GM18519 (cell line): ENCODE measurements around the gene PTPN5.

Experiments
- ATAC-seq: cut with Tn5 transposase; IDR thresholded peaks from one replicate; pipeline ENCODE4 v1.9.1; 2021; ENCODE audit warnings: mild to moderate bottlenecking, moderate library complexity; ENCODE audit not compliant: unreplicated experiment, low FRiP score

The PTPN5 gene

GRCh38 chr11:18713646-18714442, 77.8 kb downstream of the PTPN5 start:
- ATAC-seq = no peak

GRCh38 chr11:18710545-18710944, 81.1 kb downstream of the PTPN5 start:
- ATAC-seq = no peak

GRCh38 chr11:18709414-18709813, 82.2 kb downstream of the PTPN5 start:
- ATAC-seq = no peak

- ATAC-seq = no peak
Measured at GRCh38 chr11:18707811-18708340, 83.7 kb downstream of the PTPN5 start.

- no peak for ATAC-seq
Measured at GRCh38 chr11:18706330-18707243, 85.0 kb downstream of the PTPN5 start.

GRCh38 chr11:18705651-18706281, 85.8 kb downstream of the PTPN5 start:
- no peak for ATAC-seq

GRCh38 chr11:18704698-18705097, 86.9 kb downstream of the PTPN5 start:
- no peak for ATAC-seq

GRCh38 chr11:18704045-18704645, 87.5 kb downstream of the PTPN5 start:
- ATAC-seq = no peak

GRCh38 chr11:18703001-18703763, 88.4 kb downstream of the PTPN5 start:
- ATAC-seq = no peak

GRCh38 chr11:18701614-18702216, 89.9 kb downstream of the PTPN5 start:
- no peak for ATAC-seq

GRCh38 chr11:18700872-18701271, 90.7 kb downstream of the PTPN5 start:
- ATAC-seq = no peak

GRCh38 chr11:18700375-18700774, 91.2 kb downstream of the PTPN5 start:
- ATAC-seq = no peak

GRCh38 chr11:18699848-18700261, 91.7 kb downstream of the PTPN5 start:
- no peak for ATAC-seq

- ATAC-seq = no peak
Measured at GRCh38 chr11:18699269-18699596, 92.4 kb downstream of the PTPN5 start.

- ATAC-seq = peak; percentile 88
Measured at GRCh38 chr11:18698341-18699268, 93.0 kb downstream of the PTPN5 start, which contains the start of gene TMEM86A. Gene TMEM86A, plus strand, starts transcription at chr11:18698779. Its CDS starts 108 bp downstream, at chr11:18698887.

GRCh38 chr11:18697576-18697975, 94.0 kb downstream of the PTPN5 start:
- no peak for ATAC-seq

- ATAC-seq = no peak
Measured at GRCh38 chr11:18696638-18697225, 94.9 kb downstream of the PTPN5 start.
